Peyer's patch (tissue), 4 donors: ENCODE measurements around the gene VMP1.

Experiments used
- POLR2A ChIP-seq, 2 donors: fragments of 450-650 bp; IDR thresholded peaks; one replicate each; pipeline ENCODE4 v1.5.1; 2017; ENCODE audit warnings: antibody characterized with exemption in 2 of 2, mild to moderate bottlenecking in 2 of 2, moderate library complexity in 2 of 2
- TF ChIP-seq, protein P1 (sequence below), 6 experiments: fragments of 450-650 bp in 4 of 6; fragments of 200-600 bp in 2 of 6; sonication (generic) in 1 of 6; IDR thresholded peaks; one replicate each; pipeline ENCODE4 v1.5.1; 2017 to 2019; ENCODE audit warnings: antibody characterized with exemption in 6 of 6, mild to moderate bottlenecking in 3 of 6, moderate library complexity in 1 of 6

DNA sequence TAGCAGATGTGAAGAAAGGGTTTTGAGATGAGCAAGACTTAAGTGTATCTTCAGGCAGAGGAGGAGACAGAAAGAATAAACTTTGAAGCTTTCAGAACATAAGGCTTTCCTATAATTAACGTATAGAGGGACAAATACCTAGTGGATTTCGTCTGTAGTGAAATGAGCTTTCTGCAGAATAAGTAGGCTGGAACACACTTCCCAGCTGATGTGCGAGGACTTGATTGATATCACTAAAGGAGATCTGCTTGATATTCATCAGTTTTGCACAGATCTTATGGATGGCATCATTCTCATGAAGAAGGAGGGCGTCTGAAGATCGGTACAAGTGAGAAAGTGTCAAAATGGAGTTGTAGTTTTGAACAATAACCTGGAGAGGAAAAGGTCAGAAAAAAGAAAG, 170.5 kb downstream of the VMP1 start:
- TF ChIP-seq POLR2A (IDR thresholded peaks at IDR 0.05) = no peak
- TF ChIP-seq, protein P1, sequence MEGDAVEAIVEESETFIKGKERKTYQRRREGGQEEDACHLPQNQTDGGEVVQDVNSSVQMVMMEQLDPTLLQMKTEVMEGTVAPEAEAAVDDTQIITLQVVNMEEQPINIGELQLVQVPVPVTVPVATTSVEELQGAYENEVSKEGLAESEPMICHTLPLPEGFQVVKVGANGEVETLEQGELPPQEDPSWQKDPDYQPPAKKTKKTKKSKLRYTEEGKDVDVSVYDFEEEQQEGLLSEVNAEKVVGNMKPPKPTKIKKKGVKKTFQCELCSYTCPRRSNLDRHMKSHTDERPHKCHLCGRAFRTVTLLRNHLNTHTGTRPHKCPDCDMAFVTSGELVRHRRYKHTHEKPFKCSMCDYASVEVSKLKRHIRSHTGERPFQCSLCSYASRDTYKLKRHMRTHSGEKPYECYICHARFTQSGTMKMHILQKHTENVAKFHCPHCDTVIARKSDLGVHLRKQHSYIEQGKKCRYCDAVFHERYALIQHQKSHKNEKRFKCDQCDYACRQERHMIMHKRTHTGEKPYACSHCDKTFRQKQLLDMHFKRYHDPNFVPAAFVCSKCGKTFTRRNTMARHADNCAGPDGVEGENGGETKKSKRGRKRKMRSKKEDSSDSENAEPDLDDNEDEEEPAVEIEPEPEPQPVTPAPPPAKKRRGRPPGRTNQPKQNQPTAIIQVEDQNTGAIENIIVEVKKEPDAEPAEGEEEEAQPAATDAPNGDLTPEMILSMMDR (IDR thresholded peaks at IDR 0.05) = no peak
